ENCODE measurements around the gene TSPAN11.

TSPAN11 gene

DNA sequence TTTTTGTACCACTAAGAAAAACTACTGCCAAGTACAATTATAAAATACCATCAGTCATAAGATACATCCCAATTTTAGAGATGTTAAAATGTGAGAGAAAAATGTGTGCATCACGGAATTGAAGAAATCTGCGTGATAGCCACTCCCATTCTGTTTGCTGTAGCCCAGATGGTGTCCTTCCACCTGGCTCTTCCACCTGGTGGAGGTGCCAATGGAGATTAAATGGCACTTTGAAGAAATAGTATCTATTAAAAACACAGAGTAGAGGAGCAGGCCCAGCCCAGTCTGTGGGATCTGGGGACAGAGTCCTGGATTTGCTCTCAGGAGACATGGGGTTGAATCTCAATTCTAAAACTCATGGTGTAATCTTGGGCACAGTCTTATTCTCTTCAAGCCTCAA, 35.5 kb downstream of the TSPAN11 start:
- DNase-seq = no peak

DNA sequence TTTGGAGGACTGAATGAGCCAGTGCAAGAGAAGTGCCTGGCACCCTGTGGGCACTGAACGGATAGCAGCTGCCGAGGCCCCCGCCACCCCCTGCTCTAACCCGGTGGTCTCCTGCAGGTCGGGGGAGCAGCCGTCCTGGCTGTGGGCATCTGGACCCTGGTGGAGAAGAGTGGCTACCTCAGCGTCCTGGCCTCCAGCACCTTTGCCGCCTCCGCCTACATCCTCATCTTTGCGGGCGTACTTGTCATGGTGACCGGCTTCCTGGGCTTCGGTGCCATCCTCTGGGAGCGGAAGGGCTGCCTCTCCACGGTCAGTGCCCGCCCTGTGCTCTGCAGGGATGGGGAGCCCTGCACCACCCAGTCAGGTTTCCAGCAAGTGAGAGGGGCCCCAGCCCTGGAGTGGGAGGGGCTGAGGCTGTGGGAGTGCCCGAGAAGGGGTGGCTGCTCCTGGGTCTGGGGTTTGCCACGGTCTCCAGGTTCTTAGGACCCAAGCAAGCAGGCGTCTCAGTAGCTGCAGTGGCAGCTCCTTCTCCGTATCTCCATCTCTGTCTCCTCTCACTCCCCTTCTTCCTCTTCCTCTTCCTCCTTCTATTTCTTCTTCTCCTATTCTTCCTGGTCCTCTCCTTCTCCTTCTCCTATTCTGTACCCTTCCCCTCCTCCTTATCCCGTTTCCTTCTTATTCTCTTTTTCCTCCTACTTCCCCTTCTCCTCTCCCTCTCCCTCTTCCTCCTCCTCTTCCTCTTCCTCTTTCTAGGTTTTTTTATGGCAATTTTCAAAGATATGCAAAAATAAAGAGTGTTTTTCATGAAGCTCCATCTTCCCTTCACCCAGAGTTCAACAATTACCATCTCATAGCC, 37.4 kb downstream of the TSPAN11 start:
- no peak for DNase-seq

DNA sequence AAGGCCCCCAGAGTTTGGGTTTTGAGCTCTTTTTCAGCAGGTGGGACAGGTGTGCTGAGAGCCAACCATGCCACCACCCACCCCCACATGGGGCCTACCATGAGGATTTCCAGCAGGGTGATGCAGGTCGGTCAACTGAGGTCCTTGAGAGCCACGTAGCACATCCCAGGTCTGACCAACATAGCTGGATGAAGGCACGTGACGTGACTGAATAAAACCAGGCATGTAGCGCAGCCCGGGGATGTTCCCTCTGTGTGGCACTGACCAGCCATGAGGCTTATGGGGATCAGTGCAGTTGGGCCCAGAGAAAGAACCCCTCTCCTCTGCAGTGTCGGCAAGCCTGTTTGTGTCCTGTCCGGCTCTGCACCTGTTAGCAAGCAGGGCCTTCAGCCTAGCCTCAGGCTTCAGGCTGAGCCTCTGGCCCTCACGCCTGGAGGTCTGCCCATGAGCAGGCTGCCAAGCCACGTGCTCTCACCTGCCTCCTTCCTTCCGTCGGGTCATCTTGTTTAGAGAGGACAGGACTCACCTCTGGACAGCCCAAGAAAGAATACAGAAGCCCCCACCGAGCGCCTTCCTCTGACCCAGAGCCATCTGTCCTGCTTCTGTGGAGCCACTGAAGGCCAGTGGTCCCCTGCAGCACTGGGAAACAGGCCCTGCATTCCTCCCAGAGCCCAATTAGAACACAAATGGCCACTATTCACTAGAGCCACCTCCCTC, 38.5 kb downstream of the TSPAN11 start:
- no peak for DNase-seq

DNA sequence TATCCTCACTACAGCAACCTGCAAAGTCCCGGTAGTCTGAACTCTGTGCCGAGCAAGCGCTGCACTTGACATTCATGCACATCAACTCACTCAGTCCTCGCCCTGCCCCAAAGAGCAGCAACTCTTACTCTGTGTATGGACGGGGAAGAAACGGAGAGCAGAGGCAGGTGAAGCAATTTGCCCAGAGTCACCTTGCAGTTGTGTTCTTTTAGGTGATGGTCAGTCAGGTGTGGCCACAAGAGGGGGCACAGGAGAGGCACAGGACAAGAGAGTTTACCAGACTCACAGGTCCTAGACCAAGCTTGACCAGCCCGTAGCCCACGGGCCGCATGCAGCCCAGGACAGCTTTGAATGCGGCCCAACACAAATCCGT, 39.1 kb downstream of the TSPAN11 start:
- no peak for DNase-seq

DNA sequence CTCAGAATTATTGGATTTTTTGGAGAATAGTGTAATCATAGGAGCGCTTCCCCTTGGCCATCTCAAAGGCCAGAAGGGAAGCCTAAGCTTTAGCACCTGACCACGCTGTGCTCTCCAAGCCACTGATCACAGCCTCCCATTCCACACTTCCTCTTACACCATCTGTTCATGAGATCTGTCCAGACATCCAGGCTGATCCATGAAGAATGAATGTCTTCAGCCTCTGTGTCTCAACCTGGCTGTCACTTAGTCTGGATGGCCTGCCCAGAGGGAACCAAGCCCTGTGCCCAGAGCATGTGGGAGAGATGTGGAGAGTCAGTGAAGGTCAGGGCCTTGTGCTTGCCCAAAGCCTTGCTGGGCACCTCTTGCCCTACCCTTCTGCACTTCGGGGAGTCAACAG, 40.5 kb downstream of the TSPAN11 start:
- DNase-seq = no peak

DNA sequence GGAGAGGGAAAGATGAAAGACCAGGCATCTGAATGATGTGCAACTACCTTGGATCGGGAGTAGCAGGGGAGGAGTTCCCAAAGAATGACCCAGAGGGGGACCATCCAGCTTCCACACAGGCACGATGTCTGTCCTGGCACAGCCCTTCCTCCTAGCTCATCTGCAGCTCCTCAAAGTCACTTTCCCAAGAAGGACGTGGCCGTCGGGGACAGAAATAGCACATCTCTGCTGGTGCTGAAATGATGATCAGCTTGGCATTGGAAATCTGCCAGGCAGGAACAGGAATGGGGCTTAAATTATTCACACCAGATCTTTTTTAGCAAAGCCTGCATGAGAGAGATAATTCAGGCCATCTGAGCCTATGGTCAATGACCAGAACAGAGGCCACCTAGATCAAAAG, 41.7 kb downstream of the TSPAN11 start:
- no peak for DNase-seq

DNA sequence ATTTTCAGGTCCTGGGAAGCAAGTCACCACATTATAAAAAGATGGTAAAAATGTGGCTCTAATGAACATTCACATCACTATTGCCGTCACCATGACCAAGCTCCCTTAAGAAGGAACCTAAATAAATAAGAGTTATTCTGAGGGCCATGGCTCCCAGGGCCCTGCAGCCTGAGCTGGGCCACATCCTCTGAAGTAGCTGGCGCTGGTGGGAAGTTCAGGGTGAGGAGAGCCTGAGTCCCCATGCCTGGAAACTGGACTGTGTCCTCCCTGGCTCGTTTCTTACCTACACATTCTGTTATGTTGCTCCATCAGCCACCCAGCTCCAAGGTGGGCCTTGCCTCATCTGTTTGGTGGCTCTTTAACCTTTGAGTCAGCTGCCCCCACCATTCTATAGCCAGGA, 42.5 kb downstream of the TSPAN11 start:
- DNase-seq = no peak

DNA sequence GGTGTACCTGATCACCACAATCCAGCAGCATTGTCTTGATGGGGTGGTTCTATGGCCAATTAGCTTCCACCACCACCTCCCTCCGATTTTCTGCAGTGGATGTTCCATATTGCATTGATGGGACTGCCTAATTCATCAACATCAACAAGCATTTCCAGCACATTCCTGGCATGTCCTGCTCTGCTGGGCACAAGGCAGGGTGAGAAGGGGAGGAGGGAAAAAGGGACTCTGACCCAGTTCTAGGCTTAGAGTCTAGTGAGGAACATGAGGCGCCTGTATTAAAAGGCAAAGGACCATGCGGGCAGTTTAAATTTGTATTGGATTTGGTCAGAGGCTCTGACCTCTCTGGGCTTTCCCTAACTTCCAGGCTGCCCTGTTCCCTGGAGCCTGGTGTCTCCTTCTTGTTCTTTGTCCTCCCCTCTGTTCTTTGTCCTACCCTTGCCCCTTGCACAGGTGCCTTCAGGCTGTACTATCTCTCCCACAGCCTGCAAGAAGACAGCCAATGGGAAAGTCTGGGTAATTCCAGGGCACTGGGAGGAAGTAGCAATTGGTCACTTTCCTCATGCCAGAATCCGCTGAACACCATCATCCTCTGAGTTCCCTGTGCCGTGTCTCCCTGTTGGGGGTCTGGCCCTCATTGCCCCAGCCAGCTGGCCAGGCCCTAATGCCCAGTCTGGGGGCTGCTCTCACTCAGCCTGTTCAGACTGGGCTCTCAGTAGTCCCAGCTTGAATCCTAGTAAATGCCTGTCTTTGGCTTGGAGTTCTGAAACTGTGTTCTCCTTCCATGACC, 43.3 kb downstream of the TSPAN11 start:
- DNase-seq = no peak

DNA sequence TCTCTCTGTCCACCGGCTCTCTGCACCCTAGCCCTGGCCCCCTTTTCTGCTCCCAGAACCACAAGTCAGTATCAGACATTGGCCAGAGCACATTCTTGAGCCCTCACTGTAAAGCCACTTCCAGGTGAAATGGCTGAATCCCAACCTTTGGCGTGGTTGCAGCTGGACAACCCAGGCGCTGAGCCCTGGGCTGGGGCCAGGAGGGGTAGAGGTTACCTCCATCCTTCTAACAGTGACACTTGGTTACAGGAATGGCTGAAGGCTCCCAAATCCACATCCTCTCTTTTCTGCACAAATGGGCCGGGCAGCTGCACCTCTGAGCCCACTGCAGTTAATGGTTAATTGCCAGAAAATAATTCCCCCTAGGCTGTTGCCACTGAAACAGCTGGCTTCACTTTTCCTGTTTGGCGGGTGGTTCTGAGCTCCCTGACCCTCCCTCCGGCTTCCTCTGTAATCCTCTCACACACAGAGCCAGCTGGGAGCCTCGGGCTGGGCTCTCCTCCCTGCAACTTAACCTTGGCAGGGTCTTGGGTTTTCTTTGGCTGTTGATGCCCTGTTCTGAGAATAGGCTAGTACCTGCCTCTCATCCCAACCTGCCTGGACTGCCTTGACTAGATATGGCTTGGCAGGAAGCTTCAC, 44.1 kb downstream of the TSPAN11 start:
- DNase-seq = no peak

DNA sequence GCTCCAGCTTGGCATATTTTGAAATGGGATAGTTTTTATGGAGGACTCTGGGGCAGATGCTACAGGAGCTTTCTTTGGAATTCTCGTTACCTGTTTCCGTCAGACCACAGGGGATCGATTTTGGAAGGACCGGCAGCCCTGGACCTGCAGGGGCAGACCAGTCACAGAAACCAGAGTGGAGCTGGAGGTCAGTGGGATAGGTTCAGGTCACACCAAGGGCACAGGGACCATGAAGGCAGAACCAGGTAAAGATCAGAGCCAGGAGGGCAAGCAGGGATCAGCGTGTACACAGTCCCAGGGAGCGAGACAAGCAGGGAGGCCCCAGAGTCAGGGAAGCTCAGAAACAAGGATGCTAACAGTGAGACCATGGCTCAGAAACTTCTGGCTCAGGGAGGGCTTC, 45.5 kb downstream of the TSPAN11 start:
- DNase-seq = no peak

DNA sequence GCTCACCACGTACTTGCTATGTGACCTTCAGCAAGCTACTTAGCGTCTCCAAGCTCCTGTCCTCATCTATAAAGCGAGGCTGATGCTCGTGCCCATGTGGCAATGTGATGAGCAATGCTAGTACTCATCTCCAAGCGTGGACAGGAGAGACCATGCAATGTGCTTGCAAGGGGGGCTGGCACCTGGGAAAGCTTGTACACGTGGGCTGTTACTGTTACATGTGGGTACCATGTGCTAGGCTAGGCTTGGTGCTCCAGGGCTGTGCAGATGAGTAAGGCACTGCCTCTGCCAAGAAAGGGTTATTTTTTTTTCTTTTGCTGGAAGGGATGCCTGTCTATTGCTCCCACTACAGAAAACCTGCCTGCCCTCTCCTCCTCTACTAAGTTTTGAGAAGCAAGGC, 46.6 kb downstream of the TSPAN11 start:
- DNase-seq = no peak

DNA sequence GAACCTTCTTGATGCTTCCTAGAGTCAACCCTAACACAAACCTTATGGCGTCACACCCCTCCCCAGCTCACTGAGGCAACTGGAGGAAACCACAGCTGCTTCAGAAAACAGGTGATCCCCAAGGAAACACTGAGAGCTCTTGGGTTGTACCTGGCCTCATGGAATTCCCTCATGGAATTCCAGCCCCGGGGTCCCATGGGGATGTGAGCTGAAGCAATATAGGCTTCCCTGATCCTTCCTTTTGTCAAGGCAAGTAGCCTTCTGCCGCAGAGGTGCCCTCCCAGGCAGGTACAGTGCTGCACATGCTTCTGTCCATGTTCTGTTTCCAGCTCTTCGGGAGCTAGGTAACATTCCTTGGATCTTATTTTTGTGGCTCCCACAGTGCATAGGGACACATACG, 47.3 kb downstream of the TSPAN11 start:
- no peak for DNase-seq

DNA sequence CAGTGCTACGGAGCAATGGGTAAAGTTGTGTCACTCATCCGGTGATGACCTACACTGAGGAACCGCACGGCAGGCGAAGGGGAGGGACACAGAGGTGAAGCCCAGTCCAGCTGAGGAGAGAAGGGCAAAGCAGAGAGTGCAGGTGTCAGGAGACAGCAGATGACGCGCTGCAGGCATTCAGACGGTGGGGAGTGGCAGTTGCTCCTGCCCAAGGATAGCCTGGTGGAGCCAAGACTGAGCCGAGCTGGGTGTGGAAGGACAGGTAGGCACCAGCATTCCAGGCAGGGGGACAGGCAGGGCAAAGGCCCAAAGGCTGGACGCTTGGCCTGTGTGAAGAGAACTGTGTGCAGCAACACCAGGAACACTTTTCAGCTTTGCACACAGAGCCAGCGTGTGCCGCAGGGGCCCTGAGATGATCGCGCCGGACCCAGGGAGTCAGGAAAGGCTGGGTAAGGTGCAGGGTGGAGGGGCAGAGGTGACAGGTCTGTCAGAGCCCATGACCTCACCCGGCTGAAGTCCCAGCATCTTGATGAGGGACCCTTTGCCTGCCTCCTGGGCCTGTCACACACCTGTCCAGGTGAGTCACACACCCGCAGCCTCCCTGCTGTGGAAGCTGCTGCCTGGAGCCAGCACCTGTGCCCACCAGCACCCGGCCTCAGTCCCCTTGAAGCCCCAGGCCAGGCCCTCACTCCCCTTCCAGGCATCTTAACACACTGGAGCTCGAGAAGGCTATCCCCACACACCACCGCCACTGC, 48.4 kb downstream of the TSPAN11 start:
- DNase-seq = no peak

DNA sequence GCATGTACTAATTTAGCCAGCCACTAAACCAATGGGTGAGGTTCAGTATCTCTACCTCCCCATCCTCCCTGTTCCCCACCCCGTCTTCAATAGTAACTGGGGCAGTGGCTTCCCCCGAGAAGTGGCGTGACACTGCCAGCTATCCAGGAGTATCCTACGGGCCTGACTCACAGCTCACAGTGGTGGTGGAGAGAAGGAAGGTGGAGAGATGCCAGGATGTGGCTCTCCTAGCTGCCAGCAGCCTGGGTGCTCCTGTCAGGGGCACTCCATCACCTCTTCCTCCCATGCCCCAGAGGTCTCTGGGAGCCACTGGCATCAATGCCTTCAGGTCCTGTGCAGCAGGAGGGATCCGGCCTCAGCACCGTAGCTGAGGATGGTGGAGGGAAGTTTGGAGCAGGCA, 49.0 kb downstream of the TSPAN11 start:
- DNase-seq = no peak

DNA sequence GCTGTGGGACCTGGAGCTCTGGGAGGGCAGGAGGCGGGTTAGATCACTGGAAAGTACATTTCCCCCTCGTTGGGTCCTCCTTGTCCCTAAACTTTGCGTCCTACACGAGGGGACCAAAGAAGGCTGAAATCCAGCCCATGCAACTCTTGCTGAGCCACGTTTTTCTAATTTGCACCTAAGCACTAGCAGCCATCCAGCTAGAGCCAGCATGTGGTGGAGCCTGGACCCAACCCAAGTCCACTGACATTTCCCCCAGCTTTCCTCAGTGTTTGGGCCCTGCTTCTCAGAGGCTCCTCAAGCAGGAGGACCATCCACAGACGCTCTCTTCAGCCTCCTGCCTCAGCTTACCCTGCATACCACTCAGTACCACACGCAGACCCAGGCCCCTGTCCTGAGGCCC, 49.7 kb downstream of the TSPAN11 start:
- DNase-seq = no peak

DNA sequence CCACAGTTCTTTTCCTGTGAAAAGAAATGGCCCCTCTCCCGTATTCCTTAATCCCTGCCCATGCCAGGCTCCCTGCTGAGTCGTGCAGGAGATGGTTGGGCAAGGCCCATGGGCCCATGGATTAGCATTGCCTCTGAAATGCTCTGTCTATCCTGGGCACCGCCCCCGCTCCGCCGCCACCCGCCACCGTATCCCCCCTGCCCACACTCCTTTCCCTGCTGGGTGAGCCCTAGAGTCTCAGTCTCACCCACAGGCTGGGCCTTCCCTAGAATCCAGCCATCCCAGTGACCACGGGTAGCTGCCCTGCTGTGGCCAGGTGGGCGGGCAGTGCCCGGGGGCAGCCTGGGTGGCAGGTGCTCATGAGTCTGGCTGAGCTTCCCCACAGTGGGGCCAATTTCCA, 50.6 kb downstream of the TSPAN11 start:
- DNase-seq = no peak

DNA sequence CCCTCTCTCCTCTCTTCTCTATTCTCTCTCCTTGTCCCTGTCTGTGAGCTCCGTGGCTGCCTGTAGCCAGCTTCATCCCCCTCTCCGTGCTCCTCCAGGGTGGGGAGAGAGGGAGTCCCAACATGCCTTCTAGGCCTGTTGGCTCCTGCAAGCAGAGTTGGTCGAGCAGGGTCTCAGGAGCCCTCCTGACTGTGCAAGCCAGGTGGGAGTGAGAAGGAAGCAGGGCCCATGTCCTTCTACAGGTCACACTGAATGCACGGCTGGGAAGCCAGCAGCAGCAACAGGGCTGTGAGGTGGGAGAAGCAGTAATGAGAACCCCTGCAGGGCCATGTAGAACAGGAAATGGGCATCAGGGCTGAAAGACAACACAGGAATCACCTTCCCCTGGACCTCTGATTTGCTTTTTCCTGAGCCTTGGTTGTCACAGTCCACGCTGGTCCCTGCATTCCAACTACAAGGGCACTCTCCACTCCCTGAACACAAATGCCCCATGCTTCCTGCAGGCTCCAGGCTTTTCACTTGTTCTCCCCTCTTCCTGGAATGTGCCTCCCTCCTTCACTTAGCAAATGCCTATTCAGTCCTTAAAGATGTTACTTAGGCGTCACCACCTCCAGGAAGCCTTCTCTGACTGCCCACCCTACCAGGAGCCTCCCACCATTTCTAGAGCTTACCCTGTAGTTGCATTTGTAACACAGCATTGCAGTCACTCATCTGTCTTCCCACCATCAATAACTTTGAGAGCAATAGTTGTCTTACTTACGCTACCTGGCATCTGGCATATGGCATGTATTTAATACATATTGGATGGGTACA, 51.2 kb downstream of the TSPAN11 start:
- no peak for DNase-seq

DNA sequence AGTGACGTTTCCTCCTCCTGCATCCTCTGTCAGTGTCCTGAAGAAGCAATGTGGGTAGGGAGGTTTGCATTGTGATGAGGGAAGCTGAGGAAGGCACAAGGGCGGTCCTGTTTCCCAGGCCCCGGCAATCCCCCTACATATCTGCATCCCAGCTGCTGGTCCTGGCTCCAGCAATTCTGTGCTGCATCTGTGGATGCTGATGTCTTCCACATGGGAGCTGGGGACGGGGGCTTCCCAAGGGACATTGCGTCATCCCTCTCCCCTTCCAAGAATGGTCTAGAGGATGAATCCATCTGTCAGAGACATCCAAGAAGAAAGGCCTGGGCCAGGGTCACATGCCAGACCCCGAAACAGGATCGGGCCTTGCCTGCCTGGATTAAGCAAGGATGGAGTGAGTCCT, 52.1 kb downstream of the TSPAN11 start:
- no peak for DNase-seq

DNA sequence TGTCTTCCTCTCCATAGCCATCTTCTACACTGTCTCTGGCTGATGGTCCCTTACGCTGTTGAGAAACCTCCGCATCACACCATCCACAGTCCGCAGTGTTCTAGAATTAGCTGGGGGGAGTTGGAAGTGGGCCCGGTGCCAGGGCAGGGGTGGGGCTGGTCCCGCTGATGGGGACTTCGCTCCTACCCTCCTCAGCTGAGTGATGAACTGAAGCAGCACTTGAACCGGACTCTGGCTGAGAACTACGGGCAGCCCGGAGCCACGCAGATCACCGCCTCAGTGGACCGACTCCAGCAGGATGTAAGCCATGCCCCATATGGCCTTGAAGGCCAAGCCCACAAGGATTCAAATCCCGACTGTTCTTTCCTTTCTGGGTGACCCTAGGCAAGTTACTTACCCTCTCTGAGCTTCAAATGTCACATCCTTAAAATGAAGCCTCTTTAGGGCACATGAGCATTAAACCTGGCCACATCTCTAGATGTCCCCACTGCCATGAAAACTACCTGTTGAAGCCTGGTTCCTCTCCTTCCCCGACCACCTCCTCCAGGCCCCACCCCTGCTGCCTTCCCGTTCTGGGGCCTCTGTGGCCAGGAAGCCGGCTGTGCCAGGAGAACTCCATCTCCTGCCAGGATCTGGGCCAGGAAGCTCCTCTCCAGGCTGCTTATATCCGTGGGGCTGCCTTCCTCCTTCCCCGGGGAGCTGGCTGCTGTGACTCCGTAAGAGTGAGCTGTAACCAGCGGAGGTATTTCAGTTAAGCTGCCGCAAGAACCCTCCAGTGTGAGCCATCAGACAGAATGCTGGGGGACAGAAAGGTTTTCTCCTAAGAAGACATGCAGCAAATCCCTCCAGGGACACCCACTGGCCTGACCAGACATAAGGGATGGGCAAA, 53.1 kb downstream of the TSPAN11 start:
- no peak for DNase-seq

DNA sequence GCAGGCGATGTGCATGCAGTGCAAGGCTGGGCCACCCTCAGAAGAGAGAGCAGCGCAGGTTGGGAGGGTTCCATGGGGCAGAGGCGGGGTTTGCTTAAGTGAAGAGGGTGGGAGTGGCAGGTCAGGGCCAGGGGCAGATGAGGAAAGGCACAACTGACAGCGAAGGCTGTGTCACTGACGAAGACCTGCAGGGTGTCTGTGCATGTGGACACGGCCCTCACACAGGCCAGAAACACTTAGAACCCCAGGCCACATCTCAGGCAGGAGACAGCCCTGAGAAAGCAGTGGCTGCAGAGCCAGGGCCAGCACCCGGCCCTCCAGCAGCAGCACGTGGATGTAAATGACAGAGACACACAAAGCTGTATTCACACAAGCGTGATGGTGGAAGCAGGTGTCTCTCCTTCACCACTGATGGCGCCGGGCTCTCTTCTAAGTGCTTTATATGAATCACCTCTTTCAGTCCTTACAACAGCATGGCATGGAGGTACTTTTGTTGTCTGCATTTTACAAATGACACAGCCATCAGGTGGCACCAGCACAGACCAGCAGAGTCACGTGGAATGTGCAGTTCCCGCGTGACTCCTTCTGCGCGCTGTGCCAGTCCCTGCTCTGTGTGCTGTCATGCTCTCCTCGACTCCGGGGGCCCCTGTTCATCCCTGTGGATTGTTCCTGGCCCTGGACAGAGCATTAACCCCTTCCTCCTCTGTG, 54.6 kb downstream of the TSPAN11 start:
- DNase-seq = no peak
